Skeletal muscle tissue (tissue), 4 donors: Measurements from ENCODE around the gene JMY. TPM values are rescaled to one million over a fixed set of nuclear protein-coding genes. Genes with fewer than 3 reads are reported as not detected.

Experiments
- H3K27ac ChIP-seq: one replicate; pipeline ENCODE4 v1.7.0; 2013; ENCODE audit warnings: mild to moderate bottlenecking, low read depth, low read length, inconsistent platforms
- H3K27me3 ChIP-seq, 3 donors: one replicate each; pipeline ENCODE4 v1.7.0; 2013; ENCODE audit warnings: low read length in 3 of 3; ENCODE audit not compliant: control insufficient read depth in 3 of 3, insufficient read depth in 3 of 3
- H3K36me3 ChIP-seq, 3 donors: one replicate each; pipeline ENCODE4 v1.7.0; 2013; ENCODE audit warnings: low read length in 3 of 3; ENCODE audit not compliant: control insufficient read depth in 3 of 3, insufficient read depth in 3 of 3
- H3K4me1 ChIP-seq, 3 donors: one replicate each; pipeline ENCODE4 v1.7.0; 2013; ENCODE audit warnings: low read length in 3 of 3, mild to moderate bottlenecking in 3 of 3; ENCODE audit not compliant: control insufficient read depth in 3 of 3, insufficient read depth in 3 of 3
- H3K4me3 ChIP-seq, 3 donors: one replicate each; pipeline ENCODE4 v1.7.0; 2013; ENCODE audit warnings: low read length in 3 of 3
- H3K9ac ChIP-seq, 3 donors: one replicate each; pipeline ENCODE4 v1.7.0; 2013; ENCODE audit warnings: low read length in 3 of 3, mild to moderate bottlenecking in 3 of 3, moderate library complexity in 2 of 3, low read depth in 1 of 3
- H3K9me3 ChIP-seq, 3 donors: one replicate each; pipeline ENCODE4 v1.7.0; 2013; ENCODE audit warnings: low read length in 3 of 3; ENCODE audit not compliant: control insufficient read depth in 3 of 3
- total RNA-seq: library from RNA; depleted of rRNA; stranded (reverse); fragments of >200 nt; gene quantifications from one replicate; pipeline ENCODE4 v1.2.3, GENCODE V29; 2014
- donor health status: Osteomylitis.

Gene JMY
- total RNA-seq, 1 donor from 2014 or later = 10.4 TPM

DNA sequence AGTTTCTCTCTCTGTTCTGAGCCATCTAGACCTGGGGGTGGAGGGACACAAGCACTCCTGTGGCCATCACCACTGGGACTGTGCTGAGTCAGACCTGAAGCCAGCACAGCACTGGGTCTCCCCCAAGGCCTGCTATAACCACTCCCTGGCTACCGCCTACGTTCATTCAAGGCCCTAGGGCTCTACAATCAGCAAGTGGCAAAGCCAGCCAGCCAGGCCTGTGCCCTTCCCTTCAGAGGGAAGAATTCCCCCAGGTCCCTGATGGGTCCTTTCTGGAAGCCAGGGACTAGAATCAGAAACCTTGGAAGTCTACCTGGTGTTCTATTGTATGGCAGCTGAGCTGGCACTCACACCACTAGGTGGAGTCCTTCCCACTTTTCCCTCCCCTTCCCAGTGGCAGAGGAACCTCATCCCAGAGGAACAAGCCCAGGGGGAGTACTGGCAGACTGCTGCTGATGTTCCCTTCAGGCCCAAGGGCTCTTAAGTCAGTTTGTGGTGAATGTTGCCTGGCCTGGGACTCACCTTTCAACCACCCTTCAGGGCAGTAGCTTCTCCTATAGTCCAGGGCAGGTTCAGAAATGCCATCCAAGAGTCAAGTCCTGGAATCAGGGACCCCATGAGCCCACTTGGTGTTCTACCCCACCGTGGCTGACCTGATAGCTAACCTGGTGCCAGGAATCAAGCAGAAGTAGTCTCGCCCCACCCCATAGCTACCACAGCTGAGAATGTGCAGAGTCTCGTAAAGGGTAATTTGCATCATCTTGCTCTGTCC lies 20.0 kb downstream of the JMY start:
- Histone ChIP-seq H3K4me3 (no peak overlapping the region), H3K9me3 (no peaks in the 10 kb centered on the region), H3K9ac (no peak overlapping the region), H3K27me3 (no peaks in the 10 kb centered on the region), H3K27ac (no peak overlapping the region), H3K4me1 (peaks cover 0 to 13% (median 10%) of the 10 kb centered on the region in 3 donors), H3K36me3 (no peaks in the 10 kb centered on the region)

- Histone ChIP-seq H3K27ac (no peak overlapping the region), H3K4me1 (peaks cover 0 to 13% (median 10%) of the 10 kb centered on the region in 3 donors), H3K9me3 (no peaks in the 10 kb centered on the region), H3K36me3 (no peaks in the 10 kb centered on the region), H3K27me3 (no peaks in the 10 kb centered on the region), H3K9ac (no peak overlapping the region), H3K4me3 (no peak overlapping the region)
Observed at GRCh38 chr5:79256563-79256962, 20.6 kb downstream of the JMY start.

DNA sequence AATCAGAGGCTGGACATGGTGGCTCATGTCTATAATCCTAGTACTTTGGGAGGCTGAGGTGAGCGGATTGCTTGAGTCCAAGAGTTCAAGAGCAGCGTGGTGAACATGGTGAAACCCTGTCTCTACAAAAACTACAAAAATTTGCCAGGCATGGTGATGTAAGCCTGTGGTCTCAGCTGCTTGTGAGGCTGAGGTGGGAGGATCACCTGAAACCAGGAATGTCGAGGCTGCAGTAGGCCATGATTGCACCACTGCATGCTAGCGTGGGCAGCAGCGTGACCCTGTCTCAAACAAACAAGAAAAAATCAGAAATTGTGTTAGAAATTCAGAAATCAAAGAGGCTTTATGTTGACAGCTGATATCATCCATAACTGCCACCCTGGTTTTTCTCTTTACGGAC lies 21.4 kb downstream of the JMY start:
- Histone ChIP-seq H3K36me3 (no peaks in the 10 kb centered on the region), H3K4me1 (peaks cover 0 to 13% (median 10%) of the 10 kb centered on the region in 3 donors), H3K27me3 (no peaks in the 10 kb centered on the region), H3K9ac (no peak overlapping the region), H3K4me3 (no peak overlapping the region), H3K27ac (no peak overlapping the region), H3K9me3 (no peaks in the 10 kb centered on the region)

- no peaks in the 10 kb centered on the region for H3K36me3 ChIP-seq
- no peaks in the 10 kb centered on the region for H3K27me3 ChIP-seq
- H3K4me1 ChIP-seq = peaks cover 0 to 13% (median 10%) of the 10 kb centered on the region in 3 donors
- H3K9ac ChIP-seq = no peak overlapping the region
- H3K27ac ChIP-seq = no peak overlapping the region
- H3K9me3 ChIP-seq = no peaks in the 10 kb centered on the region
- H3K4me3 ChIP-seq = no peak overlapping the region
Observed at GRCh38 chr5:79258801-79259200, 22.9 kb downstream of the JMY start.

DNA sequence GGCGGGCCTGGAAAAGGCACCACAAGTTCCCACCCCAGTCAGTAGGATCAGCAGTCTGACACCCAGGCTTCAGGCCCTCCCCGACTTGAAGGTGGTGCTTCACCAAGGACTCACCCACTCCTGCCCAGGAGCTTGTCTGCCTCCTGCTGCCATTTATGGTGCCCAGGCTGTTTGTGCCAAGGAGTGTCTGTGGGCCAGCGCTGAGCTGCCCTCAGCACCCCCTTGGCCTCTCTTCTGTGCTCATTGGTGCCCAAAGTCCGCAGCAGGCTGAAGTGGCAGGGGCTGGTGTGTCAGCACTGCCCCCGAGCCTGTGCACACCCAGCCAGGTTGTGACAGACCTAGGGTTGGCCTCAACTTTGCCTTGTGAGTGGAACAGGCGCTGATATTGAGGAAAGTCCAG lies 23.5 kb downstream of the JMY start:
- no peak overlapping the region for H3K4me3 ChIP-seq
- H3K9ac ChIP-seq = no peak overlapping the region
- no peaks in the 10 kb centered on the region for H3K9me3 ChIP-seq
- no peak overlapping the region for H3K27ac ChIP-seq
- H3K27me3 ChIP-seq = no peaks in the 10 kb centered on the region
- peaks cover 0 to 1% (median 0%) of the 10 kb centered on the region in 3 donors for H3K36me3 ChIP-seq
- H3K4me1 ChIP-seq = peaks cover 0 to 13% (median 10%) of the 10 kb centered on the region in 3 donors

GRCh38 chr5:79259810-79260209 lies 23.9 kb downstream of the JMY start:
- no peaks in the 10 kb centered on the region for H3K9me3 ChIP-seq
- H3K36me3 ChIP-seq = peaks cover 0 to 4% (median 0%) of the 10 kb centered on the region in 3 donors
- H3K4me3 ChIP-seq = no peak overlapping the region
- H3K9ac ChIP-seq = no peak overlapping the region
- peaks cover 0 to 13% (median 10%) of the 10 kb centered on the region in 3 donors for H3K4me1 ChIP-seq
- H3K27me3 ChIP-seq = no peaks in the 10 kb centered on the region
- no peak overlapping the region for H3K27ac ChIP-seq

DNA sequence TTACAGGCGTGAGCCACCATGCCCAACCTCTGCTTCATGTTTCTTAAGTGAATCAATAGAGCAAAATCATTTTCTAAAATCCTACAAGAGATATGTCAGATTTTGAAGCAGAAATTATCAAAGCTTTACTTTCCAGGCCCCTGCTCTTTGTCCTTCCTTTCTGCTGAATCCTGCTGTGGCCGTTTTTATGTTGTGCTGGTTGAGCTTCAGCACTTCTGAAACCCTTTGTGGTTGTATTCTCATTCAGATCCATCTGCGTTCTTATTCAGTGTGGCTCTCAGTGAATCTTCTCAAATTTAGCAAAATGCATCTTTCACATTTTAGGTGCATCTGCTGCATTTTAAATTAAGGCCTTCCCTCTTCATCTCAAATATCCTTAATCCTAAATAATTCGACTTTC lies 26.0 kb downstream of the JMY start:
- Histone ChIP-seq H3K27me3 (no peaks in the 10 kb centered on the region), H3K9ac (no peak overlapping the region), H3K4me3 (no peak overlapping the region), H3K36me3 (peaks cover 0 to 4% (median 0%) of the 10 kb centered on the region in 3 donors), H3K9me3 (no peaks in the 10 kb centered on the region), H3K4me1 (peaks cover 0 to 5% (median 3%) of the 10 kb centered on the region in 3 donors), H3K27ac (no peak overlapping the region)

DNA sequence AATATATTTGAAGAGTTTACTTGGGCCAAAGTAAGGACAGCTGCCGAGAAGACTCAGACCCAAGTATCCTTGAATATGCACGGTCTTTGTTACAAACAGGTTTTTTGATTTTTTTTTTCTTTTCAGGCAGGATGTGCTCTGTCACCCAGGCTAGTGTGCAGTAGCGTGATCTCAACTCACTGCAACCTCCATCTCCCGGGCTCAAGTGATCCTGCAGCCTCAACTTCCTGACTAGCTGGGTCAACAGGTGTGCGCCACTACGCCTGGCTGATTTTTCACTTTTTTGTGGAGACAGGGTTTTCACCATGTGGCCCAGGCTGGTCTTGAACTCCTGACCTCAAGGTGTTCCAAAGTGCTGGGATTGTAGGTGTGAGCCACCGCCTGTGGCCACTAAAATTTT lies 27.4 kb downstream of the JMY start:
- peaks cover 0 to 4% (median 0%) of the 10 kb centered on the region in 3 donors for H3K36me3 ChIP-seq
- H3K27me3 ChIP-seq = no peaks in the 10 kb centered on the region
- H3K4me1 ChIP-seq = peaks cover 0 to 5% (median 2%) of the 10 kb centered on the region in 3 donors
- no peak overlapping the region for H3K9ac ChIP-seq
- no peak overlapping the region for H3K4me3 ChIP-seq
- H3K9me3 ChIP-seq = no peaks in the 10 kb centered on the region
- no peak overlapping the region for H3K27ac ChIP-seq

DNA sequence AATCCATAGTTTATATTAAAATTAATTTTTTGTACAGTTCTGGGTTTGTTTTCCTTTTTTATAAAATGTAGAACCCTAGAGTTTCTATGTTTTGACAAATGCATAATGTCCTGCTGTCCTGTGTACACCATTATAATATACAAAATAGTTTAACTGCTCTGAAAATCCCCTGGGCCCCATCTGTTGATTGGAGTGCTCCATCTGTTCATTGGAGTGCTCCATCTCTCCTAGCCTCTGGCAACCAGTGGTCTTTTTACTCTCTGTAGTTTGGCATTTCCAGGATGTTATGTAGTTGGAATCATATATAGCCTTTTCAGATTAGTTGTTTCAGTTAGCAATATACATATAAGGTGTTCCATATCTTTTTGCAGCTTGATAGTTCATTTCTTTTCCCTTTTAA lies 31.2 kb downstream of the JMY start:
- no peak overlapping the region for H3K4me3 ChIP-seq
- H3K27ac ChIP-seq = no peak overlapping the region

GRCh38 chr5:79269733-79270166 lies 33.8 kb downstream of the JMY start:
- Histone ChIP-seq H3K9ac (no peak overlapping the region), H3K27ac (no peak overlapping the region), H3K4me3 (no peak overlapping the region), H3K4me1 (no peaks in the 10 kb centered on the region), H3K36me3 (no peaks in the 10 kb centered on the region), H3K27me3 (no peaks in the 10 kb centered on the region), H3K9me3 (no peaks in the 10 kb centered on the region)

More for the DNA sequence above, 31.2 kb downstream of the JMY start:
- Histone ChIP-seq H3K36me3 (peaks cover 0 to 4% (median 0%) of the 10 kb centered on the region in 3 donors), H3K4me1 (no peaks in the 10 kb centered on the region), H3K27me3 (no peaks in the 10 kb centered on the region), H3K9ac (no peak overlapping the region), H3K9me3 (no peaks in the 10 kb centered on the region)
